Ascending aorta (tissue), 2 donors: ENCODE results near the gene SNTB2. TPM values are rescaled to one million over a fixed set of nuclear protein-coding genes. Genes with fewer than 3 reads are reported as not detected.

Experiments used
- DNase-seq, 2 donors: peaks; one replicate each; pipeline ENCODE4 v3.0.0-alpha.2; 2019; ENCODE audit warnings: low spot score in 2 of 2
- H3K27ac ChIP-seq, 2 donors: fragments of 200-600 bp; sonication (generic); one replicate each; pipeline ENCODE4 v1.5.1; 2016 to 2017; ENCODE audit warnings: mild to moderate bottlenecking in 1 of 2
- H3K27me3 ChIP-seq: fragments of 200-600 bp; sonication (generic); one replicate; pipeline ENCODE4 v1.5.1; 2017
- H3K36me3 ChIP-seq, 2 donors: fragments of 200-600 bp; sonication (generic); one replicate each; pipeline ENCODE4 v1.5.1; 2016
- H3K4me1 ChIP-seq, 2 donors: fragments of 200-600 bp; sonication (generic); one replicate each; pipeline ENCODE4 v1.5.1; 2016 to 2017; ENCODE audit warnings: mild to moderate bottlenecking in 1 of 2
- H3K4me3 ChIP-seq, 2 donors: fragments of 200-600 bp; sonication (generic); one replicate each; pipeline ENCODE4 v1.5.1; 2016 to 2017; ENCODE audit warnings: mild to moderate bottlenecking in 1 of 2
- H3K9me3 ChIP-seq, 2 donors: fragments of 200-600 bp; sonication (generic); one replicate each; pipeline ENCODE4 v1.5.1; 2016
- intact Hi-C: fragments of 100-400 bp; cut with DNase I; formaldehyde crosslinking; loops from one replicate; pipeline ENCODE4 v1.15.1; 2023
- total RNA-seq: library from RNA; depleted of rRNA; stranded (reverse); fragments of >200 nt; gene quantifications from one replicate; pipeline ENCODE4 v1.1.0, GENCODE V29; 2016
- TF ChIP-seq, protein P1 (sequence below), 3 experiments: fragments of 200-600 bp in 2 of 3; fragments of 450-650 bp in 1 of 3; sonication (generic) in 2 of 3; IDR thresholded peaks; one replicate each; pipeline ENCODE4 v1.5.1; 2016 to 2019; ENCODE audit warnings: antibody characterized with exemption in 3 of 3, mild to moderate bottlenecking in 1 of 3, moderate library complexity in 1 of 3

The SNTB2 gene
- total RNA-seq, 1 donor from 2014 or later: 19.7 TPM

DNA sequence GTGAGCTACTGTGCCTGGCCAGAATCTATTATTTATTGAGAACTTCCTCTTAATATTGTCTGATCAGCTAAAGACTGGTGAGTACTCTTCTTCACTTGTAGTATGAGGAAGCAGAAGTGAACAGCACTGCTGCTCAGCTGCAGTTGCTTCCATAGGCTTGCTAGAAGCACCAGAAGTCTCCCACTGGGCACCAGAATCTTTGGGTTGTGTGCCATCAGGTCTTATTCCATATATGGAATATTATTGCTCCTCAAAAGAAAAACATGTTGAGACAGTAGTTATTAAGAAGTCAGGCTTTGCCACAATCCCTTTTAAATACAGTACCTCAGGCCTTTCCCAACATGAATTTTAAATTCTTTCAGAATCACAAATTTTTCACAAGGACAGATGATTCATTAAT, 17.2 kb downstream of the SNTB2 start:
- H3K9me3 ChIP-seq: no peaks in the 10 kb centered on the region
- H3K36me3 ChIP-seq: no peaks in the 10 kb centered on the region
- intact Hi-C loops: no loop called here
- no peaks in the 10 kb centered on the region for H3K27me3 ChIP-seq
- no peak overlapping the region for H3K4me3 ChIP-seq
- peaks cover 0 to 15% of the 10 kb centered on the region in 2 donors for H3K4me1 ChIP-seq
- TF ChIP-seq, protein P1, sequence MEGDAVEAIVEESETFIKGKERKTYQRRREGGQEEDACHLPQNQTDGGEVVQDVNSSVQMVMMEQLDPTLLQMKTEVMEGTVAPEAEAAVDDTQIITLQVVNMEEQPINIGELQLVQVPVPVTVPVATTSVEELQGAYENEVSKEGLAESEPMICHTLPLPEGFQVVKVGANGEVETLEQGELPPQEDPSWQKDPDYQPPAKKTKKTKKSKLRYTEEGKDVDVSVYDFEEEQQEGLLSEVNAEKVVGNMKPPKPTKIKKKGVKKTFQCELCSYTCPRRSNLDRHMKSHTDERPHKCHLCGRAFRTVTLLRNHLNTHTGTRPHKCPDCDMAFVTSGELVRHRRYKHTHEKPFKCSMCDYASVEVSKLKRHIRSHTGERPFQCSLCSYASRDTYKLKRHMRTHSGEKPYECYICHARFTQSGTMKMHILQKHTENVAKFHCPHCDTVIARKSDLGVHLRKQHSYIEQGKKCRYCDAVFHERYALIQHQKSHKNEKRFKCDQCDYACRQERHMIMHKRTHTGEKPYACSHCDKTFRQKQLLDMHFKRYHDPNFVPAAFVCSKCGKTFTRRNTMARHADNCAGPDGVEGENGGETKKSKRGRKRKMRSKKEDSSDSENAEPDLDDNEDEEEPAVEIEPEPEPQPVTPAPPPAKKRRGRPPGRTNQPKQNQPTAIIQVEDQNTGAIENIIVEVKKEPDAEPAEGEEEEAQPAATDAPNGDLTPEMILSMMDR (IDR thresholded peaks at IDR 0.05): no peak
- DNase-seq: no peak
- no peak overlapping the region for H3K27ac ChIP-seq

DNA sequence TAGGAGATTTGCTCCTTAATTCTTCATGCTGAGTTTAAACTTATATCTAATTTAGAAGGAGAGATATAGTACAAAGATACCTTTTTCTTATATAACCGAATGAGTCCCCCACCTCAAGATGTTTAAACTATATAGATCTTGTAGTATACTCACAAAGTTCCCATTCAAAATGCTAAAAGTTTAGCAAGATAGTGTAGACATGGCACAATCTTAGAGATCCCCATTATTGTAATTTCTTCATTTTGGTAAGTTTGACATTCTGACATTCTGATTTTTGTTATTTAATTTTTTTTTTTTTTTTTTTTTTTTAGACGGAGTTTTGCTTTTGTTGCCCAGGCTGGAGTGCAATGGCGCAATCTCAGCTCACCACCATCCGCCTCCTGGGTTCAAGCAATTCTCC, 22.8 kb downstream of the SNTB2 start:
- Histone ChIP-seq H3K4me1 (peaks cover 0 to 8% of the 10 kb centered on the region in 2 donors), H3K27ac (no peak overlapping the region)
- intact Hi-C loops: no loop called here

DNA sequence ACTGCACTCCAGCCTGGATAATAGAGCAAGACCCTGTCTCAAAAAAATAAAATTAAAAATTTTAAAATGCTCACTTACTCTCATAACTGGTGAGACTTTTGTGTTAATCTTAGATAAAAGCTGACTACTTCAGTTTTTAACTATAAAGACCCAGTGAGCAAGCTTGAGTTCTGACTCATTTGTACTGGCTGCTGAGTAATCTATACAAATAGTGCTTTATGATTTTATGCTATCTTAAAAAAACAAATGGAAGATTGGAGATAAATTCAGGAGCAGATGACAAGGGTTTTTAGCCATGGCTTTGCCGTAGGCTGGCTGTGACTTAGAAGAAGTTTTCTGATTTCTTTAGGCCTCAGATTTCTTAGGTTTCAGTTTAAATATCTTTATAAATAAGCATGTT, 30.5 kb downstream of the SNTB2 start:
- Histone ChIP-seq H3K4me3 (no peak overlapping the region), H3K4me1 (peaks cover 0 to 10% of the 10 kb centered on the region in 2 donors), H3K9me3 (no peaks in the 10 kb centered on the region), H3K27ac (no peak overlapping the region), H3K27me3 (no peaks in the 10 kb centered on the region), H3K36me3 (no peaks in the 10 kb centered on the region)
- TF ChIP-seq, protein P1 (IDR thresholded peaks at IDR 0.05): no peak
- DNase-seq: no peak
- intact Hi-C loops: no loop called here

More for the DNA sequence above, 22.8 kb downstream of the SNTB2 start:
- DNase-seq: no peak
- Histone ChIP-seq H3K9me3 (no peaks in the 10 kb centered on the region), H3K36me3 (no peaks in the 10 kb centered on the region), H3K27me3 (no peaks in the 10 kb centered on the region), H3K4me3 (no peak overlapping the region)
- TF ChIP-seq, protein P1 (IDR thresholded peaks at IDR 0.05): no peak

DNA sequence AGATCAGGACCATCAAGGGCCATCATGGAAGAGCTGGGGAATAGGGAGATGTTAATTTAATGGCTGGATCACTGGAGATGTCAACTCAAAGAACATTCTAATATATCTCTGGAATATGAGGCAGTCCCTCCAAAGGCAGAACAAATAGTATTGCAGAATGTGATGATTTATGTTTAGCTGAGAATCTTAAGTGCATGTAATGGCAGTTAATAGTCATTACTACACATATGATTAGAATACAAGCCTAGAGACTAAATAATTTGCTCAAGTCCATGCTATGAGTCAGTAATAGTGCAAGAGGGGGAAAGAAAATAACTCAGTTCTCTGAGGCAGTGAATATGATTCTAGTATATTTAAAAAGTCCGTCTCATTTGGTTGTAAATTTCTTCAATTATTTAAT, 32.3 kb downstream of the SNTB2 start:
- DNase-seq: no peak
- no peak overlapping the region for H3K27ac ChIP-seq

DNA sequence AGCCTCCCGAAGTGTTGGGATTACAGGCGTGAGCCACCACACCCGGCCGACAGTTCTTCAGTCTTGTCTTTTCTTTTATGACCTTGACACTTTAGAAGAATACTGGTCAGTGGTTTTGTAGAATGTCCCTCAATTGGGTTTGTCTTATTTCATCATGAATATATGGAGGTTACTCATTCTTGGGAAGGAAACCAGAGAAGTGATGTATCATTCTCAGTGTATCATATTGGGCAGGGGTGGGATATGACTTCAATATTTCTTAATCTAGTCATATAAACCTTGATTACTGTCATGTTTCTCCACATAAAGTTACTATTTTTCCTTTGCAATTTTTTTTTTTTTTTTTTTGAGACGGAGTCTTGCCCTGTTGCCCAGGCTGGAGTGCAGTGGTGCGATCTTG, 36.9 kb downstream of the SNTB2 start:
- Histone ChIP-seq H3K36me3 (no peaks in the 10 kb centered on the region), H3K4me1 (peaks cover 0 to 8% of the 10 kb centered on the region in 2 donors), H3K9me3 (no peaks in the 10 kb centered on the region), H3K4me3 (no peak overlapping the region), H3K27me3 (no peaks in the 10 kb centered on the region), H3K27ac (no peak overlapping the region)
- no peak for DNase-seq
- intact Hi-C loops: no loop called here
- TF ChIP-seq, protein P1 (IDR thresholded peaks at IDR 0.05): no peak

More for the DNA sequence above, 32.3 kb downstream of the SNTB2 start:
- intact Hi-C loops: no loop called here
- no peaks in the 10 kb centered on the region for H3K27me3 ChIP-seq
- no peaks in the 10 kb centered on the region for H3K9me3 ChIP-seq
- no peaks in the 10 kb centered on the region for H3K36me3 ChIP-seq
- H3K4me3 ChIP-seq: no peak overlapping the region
- TF ChIP-seq, protein P1 (IDR thresholded peaks at IDR 0.05): no peak
- H3K4me1 ChIP-seq: peaks cover 0 to 10% of the 10 kb centered on the region in 2 donors

DNA sequence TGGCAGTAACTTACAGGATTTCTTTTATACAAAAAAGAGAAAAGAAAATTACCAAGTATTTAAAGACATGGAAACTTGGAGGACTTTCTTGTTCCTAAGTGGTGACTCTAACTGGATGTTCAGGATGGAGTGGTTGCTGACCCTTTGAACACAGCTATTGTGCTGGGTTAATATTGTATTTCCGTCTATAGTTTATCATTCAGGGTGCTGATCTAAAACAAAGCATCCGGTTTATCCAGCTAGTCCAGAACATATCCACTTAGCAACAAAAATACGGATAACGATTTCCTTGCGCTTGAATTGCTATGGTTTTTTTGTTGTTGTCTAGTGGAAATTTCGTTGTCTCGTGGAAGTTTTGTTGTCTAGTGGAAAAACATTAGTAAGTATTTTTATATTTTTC, 38.2 kb downstream of the SNTB2 start:
- Histone ChIP-seq H3K27me3 (no peaks in the 10 kb centered on the region), H3K4me1 (peaks cover 0 to 8% of the 10 kb centered on the region in 2 donors), H3K4me3 (no peak overlapping the region), H3K36me3 (no peaks in the 10 kb centered on the region), H3K9me3 (no peaks in the 10 kb centered on the region), H3K27ac (no peak overlapping the region)
- intact Hi-C loops: no loop called here
- TF ChIP-seq, protein P1 (IDR thresholded peaks at IDR 0.05): no peak
- no peak for DNase-seq
